Measurements from ENCODE around the gene ATAD3A.
"Not testable (repeated sequence)": the region's sequence is repeated elsewhere in the genome, so short reads cannot be mapped to it uniquely, and the experiment has no call there.

Gene ATAD3A

DNA sequence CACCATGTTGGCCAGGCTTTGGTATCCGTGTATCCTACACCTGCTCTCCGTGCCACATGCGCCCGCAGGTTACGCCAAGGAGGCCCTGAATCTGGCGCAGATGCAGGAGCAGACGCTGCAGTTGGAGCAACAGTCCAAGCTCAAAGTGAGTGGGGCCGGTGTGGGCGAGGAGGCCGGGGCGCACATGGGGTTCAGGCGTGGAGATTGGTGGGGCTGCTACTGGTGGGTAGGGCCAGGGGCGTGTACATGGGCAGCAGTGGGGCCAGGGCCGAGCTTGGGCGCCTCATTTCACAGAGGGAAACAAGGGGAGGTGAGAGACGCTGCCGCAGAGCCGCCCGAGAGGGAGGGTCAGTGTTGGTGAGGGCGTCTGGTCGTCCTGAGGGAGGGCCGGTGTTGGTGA, 34.8 kb upstream of the ATAD3A start:
- no peak for TF ChIP-seq CTCF (IDR thresholded peaks at IDR 0.05; ENCODE audit: control insufficient read depth, insufficient read depth, low read depth, low read length, missing control alignments)
- no peak overlapping the region for H3K4me3 ChIP-seq (ENCODE audit: control insufficient read depth, low read depth, low read length)
- no peak for DNase-seq (ENCODE audit: low read depth)

DNA sequence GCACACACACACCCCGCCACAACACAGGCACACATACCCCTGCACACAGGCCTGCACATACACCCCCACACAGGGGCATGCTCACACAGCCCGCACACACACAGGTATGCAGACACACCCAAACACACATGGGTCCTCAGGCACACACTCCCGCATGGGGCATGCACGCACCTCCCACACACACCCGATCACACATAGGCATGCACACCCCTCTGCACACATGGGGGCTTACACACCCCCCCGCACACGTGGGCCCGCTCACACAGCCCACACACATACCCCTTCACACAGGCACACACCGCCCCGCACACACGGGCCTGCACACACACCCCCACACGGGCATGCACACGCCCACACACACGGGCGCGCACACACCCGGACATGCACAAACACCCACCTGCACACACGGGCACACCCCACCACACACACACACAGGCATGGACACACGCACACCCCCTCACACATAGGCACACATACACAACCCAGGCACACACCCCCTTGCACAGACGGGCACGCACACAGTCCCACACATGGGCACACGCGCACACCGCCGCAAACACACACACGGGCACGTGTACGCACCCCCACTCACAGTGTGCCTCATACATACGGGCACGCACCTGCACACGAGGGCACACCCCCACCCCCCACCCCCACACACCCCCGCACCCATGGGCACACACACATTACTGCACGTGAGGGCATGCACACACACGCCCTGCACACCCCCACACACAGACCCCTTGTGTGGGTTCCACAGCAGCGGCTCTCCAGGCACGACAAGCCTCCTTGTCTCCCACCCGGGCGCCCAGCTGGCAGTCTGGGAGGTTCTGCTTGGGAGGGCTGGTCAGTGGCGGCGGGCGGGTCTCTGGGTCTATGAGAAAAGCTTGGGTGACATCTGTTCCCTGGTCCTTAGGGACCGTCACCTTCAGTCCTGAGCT, 32.1 kb upstream of the ATAD3A start:
- no peak overlapping the region for H3K4me3 ChIP-seq (ENCODE audit: control insufficient read depth, low read depth, low read length)
- TF ChIP-seq CTCF (IDR thresholded peaks at IDR 0.05; ENCODE audit: control insufficient read depth, insufficient read depth, low read depth, low read length, missing control alignments): no peak
- no peak for DNase-seq (ENCODE audit: low read depth)

DNA sequence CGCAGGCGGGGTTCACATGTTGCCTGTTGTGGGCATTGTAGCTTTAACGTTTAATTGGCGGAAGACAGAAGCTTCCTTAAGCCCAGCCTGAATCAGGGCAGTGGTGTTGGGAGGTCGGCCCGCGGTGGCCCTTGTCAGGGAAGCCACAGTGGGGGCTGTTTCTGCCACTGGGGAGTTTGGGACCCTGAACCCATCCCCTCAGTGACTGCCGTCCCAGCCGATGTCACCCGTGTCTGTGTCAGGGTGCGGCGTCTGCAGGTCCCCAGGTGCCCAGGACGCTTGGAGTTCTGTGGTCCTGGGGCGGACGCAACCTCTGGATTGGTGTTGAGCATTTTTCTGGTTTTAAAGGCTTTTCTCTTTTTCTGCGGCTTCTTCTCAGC, 31.5 kb upstream of the ATAD3A start:
- not testable (repeated sequence) for H3K4me3 ChIP-seq (ENCODE audit: control insufficient read depth, low read depth, low read length); DNase-seq (ENCODE audit: low read depth)

DNA sequence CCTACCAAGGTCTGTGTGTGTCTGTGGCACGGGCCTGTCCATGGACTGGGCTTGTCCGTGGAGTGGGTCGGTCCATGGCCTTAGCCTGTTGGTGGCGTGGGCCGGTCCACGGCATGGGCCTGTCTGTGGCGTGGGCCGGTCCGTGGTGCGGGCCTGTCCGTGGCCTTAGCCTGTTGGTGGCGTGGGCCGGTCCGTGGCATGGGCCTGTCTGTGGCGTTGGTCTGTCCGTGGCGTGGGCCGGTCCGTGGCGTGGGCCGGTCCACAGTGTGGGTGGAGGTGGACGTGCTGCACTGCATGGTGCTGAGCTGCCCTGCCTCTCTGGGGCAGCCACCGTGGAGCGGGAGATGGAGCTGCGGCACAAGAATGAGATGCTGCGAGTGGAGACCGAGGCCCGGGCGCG, 30.2 kb upstream of the ATAD3A start:
- not testable (repeated sequence) for H3K4me3 ChIP-seq (ENCODE audit: control insufficient read depth, low read depth, low read length); DNase-seq (ENCODE audit: low read depth)

GRCh38 chr1:1482856-1483255, 29.1 kb upstream of the ATAD3A start:
- TF ChIP-seq CTCF (IDR thresholded peaks at IDR 0.05; ENCODE audit: control insufficient read depth, insufficient read depth, low read depth, low read length, missing control alignments): no peak
- DNase-seq (ENCODE audit: low read depth): no peak
- H3K4me3 ChIP-seq (ENCODE audit: control insufficient read depth, low read depth, low read length): no peak overlapping the region

DNA sequence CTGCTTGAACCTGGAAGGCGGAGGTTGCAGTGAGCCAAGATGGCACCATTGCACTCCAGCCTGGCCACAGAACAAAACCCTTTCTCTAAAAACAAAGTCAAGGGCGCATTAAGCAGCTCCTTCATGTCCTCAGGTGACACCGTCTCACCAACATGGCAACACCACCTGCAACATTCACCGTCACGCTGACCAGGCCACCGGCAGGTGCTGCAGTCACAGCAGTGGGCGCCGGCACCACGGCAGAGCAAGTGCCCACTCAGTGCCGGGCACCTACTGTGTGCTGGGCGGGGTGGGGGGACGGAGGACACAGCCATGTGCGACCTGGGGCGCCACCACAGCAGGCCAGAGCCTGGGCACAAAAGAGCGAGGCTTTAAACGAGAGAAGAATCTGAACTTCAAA, 28.2 kb upstream of the ATAD3A start:
- no peak overlapping the region for H3K4me3 ChIP-seq (ENCODE audit: control insufficient read depth, low read depth, low read length)
- TF ChIP-seq CTCF (IDR thresholded peaks at IDR 0.05; ENCODE audit: control insufficient read depth, insufficient read depth, low read depth, low read length, missing control alignments): no peak
- no peak for DNase-seq (ENCODE audit: low read depth)

- DNase-seq (ENCODE audit: low read depth); H3K4me3 ChIP-seq (ENCODE audit: control insufficient read depth, low read depth, low read length): not testable (repeated sequence)
Observed at GRCh38 chr1:1484976-1485750, 26.8 kb upstream of the ATAD3A start.

DNA sequence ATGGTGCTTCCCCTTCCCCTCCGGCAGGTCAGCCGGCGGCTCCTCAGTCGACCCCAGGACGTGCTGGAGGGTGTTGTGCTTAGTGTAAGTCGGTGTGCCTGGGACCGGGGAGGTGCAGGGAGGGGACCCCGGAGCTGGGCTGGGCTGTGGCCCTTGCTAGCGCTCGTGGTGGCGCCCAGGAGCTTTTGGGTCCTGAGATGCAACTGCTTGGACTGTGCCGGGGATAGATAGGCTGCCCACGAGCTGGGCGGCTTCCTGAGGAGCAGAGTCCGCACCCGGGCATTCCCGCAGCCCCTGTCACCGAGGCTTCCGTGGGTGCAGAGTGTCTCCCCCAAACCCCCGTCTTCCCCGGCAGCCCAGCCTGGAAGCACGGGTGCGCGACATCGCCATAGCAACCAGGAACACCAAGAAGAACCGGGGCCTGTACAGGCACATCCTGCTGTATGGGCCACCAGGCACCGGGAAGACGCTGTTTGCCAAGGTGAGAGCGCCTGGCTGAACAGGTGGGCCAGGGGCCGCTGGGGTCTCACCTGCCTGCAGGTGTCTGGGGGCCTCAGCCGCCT, 26.1 kb upstream of the ATAD3A start:
- not testable (repeated sequence) for DNase-seq (ENCODE audit: low read depth); H3K4me3 ChIP-seq (ENCODE audit: control insufficient read depth, low read depth, low read length)
